Embryonic facial prominence (tissue), 1 donor: ENCODE data around the gene PRAMEF10.
"Not testable (repeated sequence)": the region's sequence is repeated elsewhere in the genome, so short reads cannot be mapped to it uniquely, and the experiment has no call there.

ENCODE experiments used
- DNase-seq: peaks from one replicate; pipeline ENCODE4 v3.0.0-alpha.2; 2016; ENCODE audit errors: extremely low spot score

PRAMEF10 gene

GRCh38 chr1:12898170-12898569 lies at the start of gene PRAMEF10:
Gene PRAMEF10, minus strand, starts transcription at chr1:12898270. Its CDS starts 2,423 bp downstream, at chr1:12895847.
- not testable (repeated sequence) for DNase-seq

GRCh38 chr1:12947480-12947879 lies 49.4 kb upstream of the PRAMEF10 start, which contains the start of gene PRAMEF6:
Gene PRAMEF6, minus strand, starts transcription at chr1:12947580. Its CDS starts 5,062 bp downstream, at chr1:12942518.
- DNase-seq, result not testable (repeated sequence)

DNA sequence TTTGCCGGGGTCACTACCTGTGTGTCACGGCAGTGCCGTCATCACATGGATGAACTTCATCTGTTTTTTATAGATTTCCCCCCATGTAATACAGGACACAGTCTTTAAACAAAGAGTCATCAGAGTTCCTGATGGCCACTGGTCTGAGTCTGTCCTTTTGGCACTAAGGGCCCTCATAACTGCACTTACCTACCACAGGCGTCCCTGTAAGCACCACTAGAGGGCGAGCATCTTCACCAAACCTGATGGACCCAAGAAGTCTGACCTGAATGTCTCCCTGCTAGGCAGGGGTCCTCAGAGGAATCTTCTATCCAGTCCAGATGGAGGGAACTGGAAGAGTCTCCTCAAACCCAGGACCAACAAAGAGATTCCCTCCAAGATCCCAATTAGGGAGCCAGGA lies 26.3 kb upstream of the PRAMEF10 start:
- DNase-seq, result not testable (repeated sequence)

DNA sequence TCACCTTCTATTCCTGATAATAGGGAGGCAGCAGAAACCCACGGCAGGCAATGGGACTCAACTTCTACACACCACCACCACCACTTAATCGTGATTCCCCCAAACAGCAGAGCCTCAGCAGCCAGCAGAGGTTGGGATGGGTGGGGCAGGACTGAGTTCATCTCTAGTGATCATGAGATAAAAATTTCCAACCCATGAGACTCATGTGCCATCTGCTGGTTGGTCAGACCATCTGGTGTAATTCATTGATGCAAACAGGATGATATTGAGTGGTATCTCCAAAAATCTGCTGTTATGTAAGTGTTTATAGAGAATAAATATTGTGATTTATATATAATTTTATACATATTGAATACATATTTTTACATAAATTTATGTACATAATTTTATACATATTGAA lies 23.7 kb upstream of the PRAMEF10 start:
- not testable (repeated sequence) for DNase-seq

DNA sequence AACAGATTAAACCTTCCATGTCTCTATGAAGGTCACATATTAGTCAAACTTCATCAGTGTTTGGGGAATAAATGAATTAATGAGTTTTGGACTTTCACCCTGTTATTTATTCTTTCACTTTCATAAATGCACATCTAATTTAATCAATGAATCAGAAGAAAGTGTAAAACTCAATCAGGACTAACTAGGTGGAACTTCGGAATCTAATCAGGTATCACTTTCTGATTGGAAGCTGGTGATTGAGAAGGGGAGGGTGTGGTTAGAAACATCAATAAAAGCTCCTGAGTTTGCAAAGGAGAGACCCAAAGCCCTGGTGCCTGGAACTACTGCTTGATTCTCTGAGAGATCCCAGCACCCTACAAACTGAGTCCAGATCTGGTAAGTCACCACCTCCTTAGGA lies 18.2 kb upstream of the PRAMEF10 start, which contains the start of gene PRAMEF7:
Gene PRAMEF7 (plus strand): TSS at position 301 of the 400 bp plus-strand sequence. CDS start 1,083 bp downstream, outside the sequence.
- not testable (repeated sequence) for DNase-seq

- not testable (repeated sequence) for DNase-seq
Measured at GRCh38 chr1:12903793-12904572, 5.9 kb upstream of the PRAMEF10 start.

DNA sequence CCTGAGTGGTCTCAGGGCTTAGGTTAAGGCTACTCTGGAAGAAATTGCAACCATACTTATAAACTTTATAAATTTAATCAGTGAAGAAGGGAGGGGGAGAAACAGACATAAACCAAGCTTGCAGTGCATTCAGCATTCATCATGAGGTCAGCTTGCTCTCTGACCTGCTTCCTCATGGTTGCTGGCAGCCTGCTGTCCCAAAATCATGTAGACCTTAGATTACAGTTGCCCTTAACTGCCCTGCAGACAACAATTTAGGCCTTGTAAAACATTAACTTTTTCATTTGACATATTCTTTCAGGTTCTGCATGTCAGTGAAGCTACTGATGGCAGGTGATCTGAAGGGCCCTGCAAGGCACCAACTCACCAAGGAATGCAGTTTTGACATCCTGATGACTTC lies 1.1 kb upstream of the PRAMEF10 start:
- not testable (repeated sequence) for DNase-seq

- not testable (repeated sequence) for DNase-seq
Measured at GRCh38 chr1:12886101-12886500, 12.0 kb downstream of the PRAMEF10 start, which contains the start of gene PRAMEF4. Gene PRAMEF4, minus strand, starts transcription at chr1:12886201. Its CDS starts 2,807 bp downstream, at chr1:12883394.

DNA sequence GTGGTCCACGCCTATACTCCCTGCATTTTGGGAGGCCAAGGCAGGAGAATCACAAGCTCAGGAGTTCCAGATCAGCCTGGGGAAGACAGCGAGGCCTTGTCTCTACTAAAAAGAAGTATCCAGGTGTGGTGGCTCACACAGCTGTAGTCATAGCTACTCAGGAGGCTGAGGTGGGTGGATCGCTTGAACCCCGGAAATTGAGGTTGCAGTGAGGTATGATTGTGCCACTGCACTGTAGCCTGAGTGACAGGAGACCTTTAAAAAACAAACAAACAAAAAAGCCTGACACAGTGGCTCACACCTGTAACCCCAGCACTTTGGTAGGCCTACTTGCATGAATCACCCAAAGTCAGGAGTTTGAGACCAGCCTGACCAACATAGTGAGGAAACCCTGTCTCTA lies 19.6 kb downstream of the PRAMEF10 start:
- DNase-seq, result not testable (repeated sequence)

- not testable (repeated sequence) for DNase-seq
Measured at GRCh38 chr1:12863131-12863880, 34.8 kb downstream of the PRAMEF10 start.

DNA sequence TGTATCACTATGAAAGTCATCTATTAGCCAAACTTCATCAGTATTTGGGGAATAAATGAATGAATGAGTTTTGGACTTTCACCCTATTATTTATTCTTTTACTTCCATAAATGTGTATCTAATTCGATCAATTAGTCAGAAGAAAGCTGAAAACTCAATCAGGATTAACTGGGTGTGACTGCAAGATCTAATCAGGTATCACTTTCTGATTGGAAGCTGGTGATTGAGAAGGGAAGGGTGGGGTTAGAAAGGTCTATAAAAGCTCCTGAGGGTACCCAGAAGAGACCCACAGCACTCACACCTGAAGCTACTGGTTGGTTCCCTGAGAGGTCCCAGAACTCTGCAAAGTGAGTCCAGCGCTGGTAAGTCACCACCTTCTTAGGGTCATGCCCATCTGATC lies 41.3 kb downstream of the PRAMEF10 start, which contains the start of gene PRAMEF2:
Gene PRAMEF2 (plus strand): TSS at position 301 of the 400 bp plus-strand sequence. CDS start 1,924 bp downstream, outside the sequence.
- not testable (repeated sequence) for DNase-seq

DNA sequence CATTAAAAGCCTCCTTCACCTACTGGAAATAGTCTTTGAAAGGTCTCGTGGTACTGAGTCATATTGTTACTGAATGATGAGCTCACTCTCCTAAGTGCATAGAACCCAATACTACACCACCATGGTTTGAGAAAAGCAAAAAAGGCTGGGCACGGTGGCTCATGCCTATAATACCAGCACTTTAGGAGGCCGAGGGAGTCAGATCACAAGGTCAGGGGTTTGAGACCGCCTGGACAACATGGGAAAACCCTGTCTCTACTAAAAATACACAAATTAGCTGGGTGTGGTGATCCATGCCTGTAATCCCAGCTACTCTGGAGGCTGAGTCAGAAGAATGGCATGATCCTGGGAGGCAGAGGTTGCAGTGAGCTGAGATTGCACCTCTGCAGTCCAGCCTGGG lies 46.3 kb downstream of the PRAMEF10 start:
- DNase-seq, result no peak

GRCh38 chr1:12848620-12849019 lies 49.5 kb downstream of the PRAMEF10 start, which contains the start of gene HNRNPCL1:
Gene HNRNPCL1, minus strand, starts transcription at chr1:12848720. Its CDS starts 431 bp downstream, at chr1:12848289.
- DNase-seq, result not testable (repeated sequence)
